Left cardiac atrium (tissue), 4 donors: ENCODE results near the gene BBS10. TPM values are rescaled to one million over a fixed set of nuclear protein-coding genes. Genes with fewer than 3 reads are reported as not detected.
"Not testable (repeated sequence)": the region's sequence is repeated elsewhere in the genome, so short reads cannot be mapped to it uniquely, and the experiment has no call there.

Experiments used
- ATAC-seq, 2 donors: fragments of 200-7000 bp; cut with Tn5 transposase; one replicate each; pipeline ENCODE4 v1.9.1; 2020; ENCODE audit warnings: mild to moderate bottlenecking in 2 of 2, moderate library complexity in 2 of 2
- DNase-seq: peaks from one replicate; pipeline ENCODE4 v3.0.0-alpha.2; 2020
- intact Hi-C, 2 donors: fragments of 100-400 bp; cut with DNase I; formaldehyde crosslinking; loops; one replicate each; pipeline versions ENCODE4 v1.14.1 to v1.15.1; 2022 to 2023
- total RNA-seq, 2 donors: library from RNA; stranded (reverse); fragmentation: NEBNext Ultra II Directional; extraction: Animal tissue kit (Norgen Biotek cat#: 25700); gene quantifications; one replicate each; pipeline ENCODE4 v1.2.1, GENCODE V29; 2021
- donor health status: DM: no; HTN: yes; CAD: no.
- donor health status: DM: no; HTN: yes; CAD: no; lungs with severe emphysema.
- donor health status: DM: yes; HTN: yes; CAD: no.
- donor health status: Dilated cardiomyopathy.

BBS10 gene
- total RNA-seq, 2 donors from 2014 or later: 6.5 to 9.4 TPM

GRCh38 chr12:76340680-76341435, 7.4 kb downstream of the BBS10 start:
- intact Hi-C loops: loop anchor here in 1 of 2 donors (10.0 kb wide), 1 partner anchor 186 kb away; no protein-coding TSS in a partner anchor
- no peak for DNase-seq
- peak in 1 of 2 donors; percentile 32 for ATAC-seq

- intact Hi-C loops: no loop called here
- no peak for DNase-seq
- ATAC-seq: no peak
Observed at GRCh38 chr12:76337583-76337982, 10.6 kb downstream of the BBS10 start.

- intact Hi-C loops: no loop called here
- DNase-seq (no peak), ATAC-seq (no peak)
Observed at GRCh38 chr12:76332606-76333005, 15.6 kb downstream of the BBS10 start.

GRCh38 chr12:76329606-76330005, 18.6 kb downstream of the BBS10 start:
- no peak for DNase-seq
- ATAC-seq: no peak
- intact Hi-C loops: no loop called here

- no peak for DNase-seq
- ATAC-seq: peak in 1 of 2 donors; percentile 72
- intact Hi-C loops: no loop called here
Observed at GRCh38 chr12:76329159-76329558, 19.1 kb downstream of the BBS10 start.

GRCh38 chr12:76319595-76320319, 28.5 kb downstream of the BBS10 start:
- ATAC-seq, intact Hi-C loops, DNase-seq: not testable (repeated sequence)

- ATAC-seq: no peak
- no peak for DNase-seq
Observed at GRCh38 chr12:76318773-76319594, 29.2 kb downstream of the BBS10 start.

GRCh38 chr12:76317976-76318375, 30.2 kb downstream of the BBS10 start:
- no peak for DNase-seq
- intact Hi-C loops: no loop called here
- ATAC-seq: no peak

More at GRCh38 chr12:76318773-76319594, 29.2 kb downstream of the BBS10 start:
- intact Hi-C loops: no loop called here

- ATAC-seq: no peak
- intact Hi-C loops: no loop called here
- no peak for DNase-seq
Observed at GRCh38 chr12:76316468-76316867, 31.7 kb downstream of the BBS10 start.

GRCh38 chr12:76313299-76313698, 34.9 kb downstream of the BBS10 start:
- intact Hi-C loops: no loop called here
- ATAC-seq: no peak
- no peak for DNase-seq

- no peak for DNase-seq
- no peak for ATAC-seq
- intact Hi-C loops: no loop called here
Observed at GRCh38 chr12:76312315-76312714, 35.9 kb downstream of the BBS10 start.

- intact Hi-C loops: no loop called here
- ATAC-seq: no peak
- DNase-seq: no peak
Observed at GRCh38 chr12:76311796-76312195, 36.4 kb downstream of the BBS10 start.

GRCh38 chr12:76310110-76310509, 38.1 kb downstream of the BBS10 start:
- DNase-seq (no peak), ATAC-seq (peak in 1 of 2 donors; percentile 64)
- intact Hi-C loops: no loop called here

GRCh38 chr12:76308866-76309265, 39.3 kb downstream of the BBS10 start:
- no peak for ATAC-seq
- DNase-seq: no peak
- intact Hi-C loops: no loop called here

- intact Hi-C loops: no loop called here
- ATAC-seq: no peak
- no peak for DNase-seq
Observed at GRCh38 chr12:76307083-76307482, 41.1 kb downstream of the BBS10 start.

- no peak for DNase-seq
- intact Hi-C loops: no loop called here
- ATAC-seq: no peak
Observed at GRCh38 chr12:76303989-76304460, 44.2 kb downstream of the BBS10 start.

- no peak for ATAC-seq
Observed at GRCh38 chr12:76303365-76303764, 44.9 kb downstream of the BBS10 start.

GRCh38 chr12:76300297-76300665, 47.9 kb downstream of the BBS10 start:
- DNase-seq (no peak), ATAC-seq (no peak)
- intact Hi-C loops: no loop called here

More at GRCh38 chr12:76303365-76303764, 44.9 kb downstream of the BBS10 start:
- DNase-seq: no peak
- intact Hi-C loops: no loop called here

GRCh38 chr12:76299536-76300296, 48.5 kb downstream of the BBS10 start:
- ATAC-seq (no peak), DNase-seq (no peak)
- intact Hi-C loops: no loop called here
